K562 (cell line): ENCODE measurements around the gene XPO1. TPM values are rescaled to one million over a fixed set of nuclear protein-coding genes. Genes with fewer than 3 reads are reported as not detected.
A peak's percentile ranks its signal among the peaks of the same experiment; 100 is the strongest.

Source experiments
- BRCA1 ChIP-seq, 2 experiments: fragments of 450-650 bp in 1 of 2; sonication (generic) in 1 of 2; formaldehyde crosslinking in 1 of 2; IDR thresholded peaks; 2 replicates each; pipeline versions ENCODE4 v1.5.0 to v1.6.1; 2017 to 2020; ENCODE audit warnings: mild to moderate bottlenecking in 1 of 2, missing genetic modification reagents in 1 of 2
- CHD4 ChIP-seq: fragments of 200-600 bp; sonication (generic); IDR thresholded peaks from 3 replicates; pipeline ENCODE4 v1.6.1; 2012; ENCODE audit warnings: low read depth, mild to moderate bottlenecking, mixed read lengths, low read length, inconsistent platforms; ENCODE audit not compliant: insufficient read depth, insufficient replicate concordance, poor library complexity, severe bottlenecking
- CXXC5 ChIP-seq: fragments of 250-450 bp; sonication (Bioruptor Pico); IDR thresholded peaks from 2 replicates; pipeline ENCODE4 v1.8.0; 2022; ENCODE audit warnings: inconsistent platforms, mild to moderate bottlenecking, moderate library complexity
- EP400 ChIP-seq: fragments of 450-650 bp; IDR thresholded peaks from 2 replicates; pipeline ENCODE4 v1.6.1; 2017; ENCODE audit warnings: antibody characterized with exemption, mild to moderate bottlenecking, moderate library complexity
- ETS1 ChIP-seq: conservative IDR thresholded peaks from 2 replicates; pipeline ENCODE4 v1.6.1; 2011; ENCODE audit warnings: low read depth, mild to moderate bottlenecking, low read length; ENCODE audit not compliant: control insufficient read depth
- ETV1 ChIP-seq: fragments of 450-650 bp; conservative IDR thresholded peaks from 2 replicates; pipeline ENCODE4 v1.6.1; 2016; ENCODE audit warnings: missing genetic modification characterization, control low read depth, low read depth, missing compliant biosample characterization
- FIP1L1 ChIP-seq: fragments of 200-400 bp; formaldehyde crosslinking; IDR thresholded peaks from 2 replicates; pipeline ENCODE4 v1.6.1; 2018; ENCODE audit warnings: mild to moderate bottlenecking, low read depth, low read length; ENCODE audit not compliant: poor library complexity, severe bottlenecking
- IRF9 ChIP-seq: fragments of 450-650 bp; IDR thresholded peaks from 2 replicates; pipeline ENCODE4 v1.6.1; 2016; ENCODE audit warnings: missing biosample characterization, missing genetic modification characterization
- KAT8 ChIP-seq: fragments of 450-650 bp; IDR thresholded peaks from 2 replicates; pipeline ENCODE4 v1.6.1; 2016; ENCODE audit warnings: low read depth, mild to moderate bottlenecking
- MCM2 ChIP-seq: fragments of 450-650 bp; IDR thresholded peaks from 2 replicates; pipeline ENCODE4 v1.6.1; 2017; ENCODE audit warnings: low read depth, mild to moderate bottlenecking
- MECOM ChIP-seq: fragments of 250-450 bp; sonication (Bioruptor Pico); IDR thresholded peaks from 2 replicates; pipeline ENCODE4 v1.8.0; 2022; ENCODE audit warnings: inconsistent platforms
- MEIS2 ChIP-seq: fragments of 450-650 bp; IDR thresholded peaks from 2 replicates; pipeline ENCODE4 v1.6.1; 2014; ENCODE audit warnings: mild to moderate bottlenecking; ENCODE audit not compliant: partially characterized antibody
- NR2C1 ChIP-seq, 2 experiments: fragments of 450-650 bp; IDR thresholded peaks; 2 replicates each; pipeline ENCODE4 v1.6.1; 2017; ENCODE audit warnings: mild to moderate bottlenecking in 2 of 2, antibody characterized with exemption in 1 of 2, inconsistent platforms in 1 of 2, missing compliant biosample characterization in 1 of 2, missing genetic modification characterization in 1 of 2
- PHF21A ChIP-seq: fragments of 450-650 bp; IDR thresholded peaks from 2 replicates; pipeline ENCODE4 v1.6.1; 2017; ENCODE audit warnings: low read depth, borderline replicate concordance
- PRDM10 ChIP-seq: fragments of 450-650 bp; IDR thresholded peaks from 2 replicates; pipeline ENCODE4 v1.6.1; 2018; ENCODE audit not compliant: partially characterized antibody
- RAD21 ChIP-seq, 2 experiments: fragments of 250-450 bp in 1 of 2; fragments of 450-650 bp in 1 of 2; sonication (Bioruptor Pico) in 1 of 2; formaldehyde crosslinking in 1 of 2; IDR thresholded peaks in 1 of 2; conservative IDR thresholded peaks in 1 of 2; 2 replicates each; pipeline versions ENCODE4 v1.4.0 to v1.8.0; 2020 to 2022; ENCODE audit warnings: mild to moderate bottlenecking in 2 of 2, moderate library complexity in 1 of 2
- TAL1 ChIP-seq: fragments of 450-650 bp; IDR thresholded peaks from 2 replicates; pipeline ENCODE4 v1.6.1; 2016; ENCODE audit warnings: mild to moderate bottlenecking
- TARDBP ChIP-seq: fragments of 450-650 bp; IDR thresholded peaks from 2 replicates; pipeline ENCODE4 v1.6.1; 2016
- YY1 ChIP-seq, 3 experiments: IDR thresholded peaks; 2 replicates each; pipeline ENCODE4 v1.6.1; 2011; ENCODE audit warnings: low read length in 2 of 3, mild to moderate bottlenecking in 2 of 3, moderate library complexity in 2 of 3, borderline replicate concordance in 1 of 3, control low read depth in 1 of 3, low read depth in 1 of 3; ENCODE audit not compliant: insufficient read depth in 3 of 3, insufficient replicate concordance in 2 of 3, control insufficient read depth in 1 of 3, insufficient read length in 1 of 3; ENCODE audit errors: extremely low read depth in 1 of 3
- polyA plus RNA-seq, 8 experiments: library from polyadenylated mRNA; depleted of rRNA in 4 of 8; stranded (reverse) in 5 of 8; unstranded in 3 of 8; fragments of >200 nt; fragmentation: Nextera tagmentation in 2 of 8; fragmentation: Illumina TruSeq in 1 of 8; extraction: Ambion mirVana in 2 of 8; extraction: Trizol in 1 of 8; gene quantifications; 2 replicates each; pipeline versions ENCODE4 v1.2.1 to v1.2.3, GENCODE V29; 2011 to 2014; ENCODE audit warnings: inconsistent platforms in 1 of 8, missing spikeins in 1 of 8
- total RNA-seq, 7 experiments: library from RNA; depleted of rRNA in 6 of 7; stranded (reverse); fragments of >200 nt in 6 of 7; fragmentation: Illumina TruSeq in 2 of 7; extraction: Trizol in 2 of 7; gene quantifications; 2 replicates each; pipeline versions ENCODE4 v1.2.1 to v1.2.3, GENCODE V29; 2011 to 2021; ENCODE audit warnings: low replicate concordance in 1 of 7

XPO1 gene
- total and polyA plus RNA-seq, 9 of the 15 experiments (the other 6 are each of a cell fraction or from before 2014, with no cell fraction given) = 86.2 to 307 (median 216) TPM

- TF ChIP-seq TAL1 (no peak), KAT8 (no peak), MECOM (no peak), EP400 (peak; percentile 89), TARDBP (0 out of 2 replicates have a peak, but pooled peaks have one; percentile 41), NR2C1 (IDR thresholded peaks at IDR 0.05) (no peak), NR2C1 (tag; IDR thresholded peaks at IDR 0.05) (peak; percentile 39; the same call in 1 of the 2 replicates), ETS1 (0 out of 2 replicates have a peak, but pooled peaks have one; percentile 48), CHD4 (no peak), BRCA1 (IDR thresholded peaks at IDR 0.05) (no peak), BRCA1 (CRISPR knock-in tag; IDR thresholded peaks at IDR 0.05) (no peak), YY1 (IDR thresholded peaks at IDR 0.05; ENCODE audit: borderline replicate concordance in 1 of 3, control insufficient read depth in 1 of 3, extremely low read depth in 1 of 3, insufficient read depth in 3 of 3, insufficient read length in 1 of 3, insufficient replicate concordance in 2 of 3, low read depth in 1 of 3, low read length in 2 of 3) (peak; percentile 68 to 85 (median 83)), ETV1 (peak; percentile 78), PHF21A (no peak), CXXC5 (peak; percentile 79), PRDM10 (peak; percentile 93), RAD21 (CRISPR knock-in tag; conservative IDR thresholded peaks at IDR 0.05 in 1 of 2, IDR thresholded peaks at IDR 0.05 in 1 of 2) (0 out of 4 replicates have a peak, but pooled peaks of 1 of the 2 experiments have one; percentile 8), FIP1L1 (peak; percentile 55), IRF9 (tag) (no peak), MEIS2 (peak; percentile 27), MCM2 (no peak)
Measured at GRCh38 chr2:61470965-61471904, 66.9 kb downstream of the XPO1 start, which contains the start of gene USP34 (continued).
